GM21786 (cell line): ENCODE measurements around the gene FBXO9.
A peak's percentile ranks its signal among the peaks of the same experiment; 100 is the strongest.
"Not testable (repeated sequence)": the region's sequence is repeated elsewhere in the genome, so short reads cannot be mapped to it uniquely, and the experiment has no call there.

Experiments used
- ATAC-seq: cut with Tn5 transposase; IDR thresholded peaks from one replicate; pipeline ENCODE4 v1.9.1; 2021; ENCODE audit not compliant: unreplicated experiment

Gene FBXO9

DNA sequence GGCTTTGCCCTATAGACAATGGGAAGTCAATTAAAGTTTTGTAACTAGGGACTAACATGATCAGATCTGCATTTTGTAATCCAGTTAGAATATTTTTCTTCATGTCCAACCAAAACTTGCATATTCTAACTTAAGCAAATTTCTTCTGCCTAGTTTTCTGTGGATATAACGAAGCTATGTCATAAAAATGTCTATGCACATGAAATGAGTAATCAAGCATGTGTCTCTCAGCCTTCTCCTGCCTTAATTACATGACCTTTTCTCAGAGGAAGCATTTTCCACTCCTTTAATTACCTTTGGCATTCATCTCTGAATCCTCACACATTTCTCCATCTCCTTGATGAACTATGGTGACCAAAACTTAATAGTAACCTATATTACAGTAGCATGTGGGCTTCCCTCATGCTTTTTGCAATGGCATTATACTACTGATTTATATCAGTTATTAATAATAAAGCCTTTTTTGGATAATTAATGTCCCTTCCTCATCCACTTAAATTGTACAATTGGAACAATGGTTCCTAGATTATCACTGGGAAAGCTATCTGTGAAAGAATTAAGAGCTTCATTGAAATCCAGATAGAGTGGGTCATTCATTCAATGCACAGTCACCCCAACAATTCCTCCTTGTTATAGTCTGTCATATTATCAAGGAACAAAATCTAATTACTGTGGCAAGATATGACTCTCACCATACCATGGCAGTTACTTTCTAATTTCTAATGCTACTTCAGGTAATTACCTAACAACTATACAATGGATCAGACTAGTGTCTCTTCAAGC lies 19.1 kb upstream of the FBXO9 start:
- no peak for ATAC-seq

DNA sequence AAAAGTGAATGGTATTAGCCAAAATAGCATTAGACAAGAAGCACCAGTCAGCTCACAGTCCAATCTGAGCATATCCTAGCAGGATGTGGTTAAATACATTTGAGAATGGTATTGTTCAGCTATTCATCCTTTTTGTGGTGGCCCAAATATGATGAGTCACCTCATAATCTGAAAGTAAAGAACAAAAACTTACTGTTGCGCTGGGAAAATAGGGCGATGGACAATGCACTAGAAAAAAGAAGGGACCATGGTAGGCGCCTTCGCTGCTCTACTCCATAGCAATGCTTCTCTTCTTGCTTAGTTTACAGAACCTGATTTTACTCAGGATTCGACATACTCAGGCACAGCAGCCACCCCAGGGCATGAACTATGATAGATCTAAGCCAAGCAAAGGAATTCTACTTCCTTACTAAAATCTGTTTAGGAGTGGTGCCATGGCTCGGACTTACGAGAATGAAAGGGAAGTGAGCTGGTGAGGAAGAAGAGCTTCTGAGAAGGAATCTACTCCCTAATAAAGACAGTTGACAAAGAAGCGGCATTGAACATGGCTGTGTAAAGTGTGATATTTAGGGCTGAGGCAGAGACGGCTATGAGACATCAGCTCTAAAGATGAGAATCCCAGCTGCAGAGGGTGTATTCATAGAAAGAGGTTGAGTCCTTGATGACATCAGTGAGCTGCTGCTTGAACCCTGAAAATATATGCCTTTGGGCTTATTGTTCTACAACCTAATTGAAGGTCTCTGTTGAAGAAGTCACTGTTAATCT lies 16.6 kb upstream of the FBXO9 start:
- ATAC-seq = peak; percentile 97

DNA sequence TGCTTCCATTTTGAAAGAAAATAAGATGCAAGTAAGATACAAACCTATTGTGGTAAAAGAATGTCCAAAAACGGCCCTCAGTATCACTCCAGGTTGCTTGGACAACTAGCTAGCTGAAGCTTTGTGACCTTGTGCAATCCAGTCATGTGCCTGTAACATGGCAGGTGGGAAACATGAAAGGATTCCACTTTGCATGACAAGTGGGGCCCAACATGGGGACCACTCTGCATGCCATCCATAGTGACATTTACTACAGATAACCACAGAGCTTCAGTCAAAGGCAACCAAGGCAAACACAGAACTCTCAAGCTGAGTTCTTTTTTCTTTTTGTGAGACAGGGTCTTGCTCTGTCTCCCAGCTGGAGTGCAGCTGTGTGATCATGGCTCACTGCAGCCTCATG lies 15.8 kb upstream of the FBXO9 start:
- ATAC-seq = no peak

DNA sequence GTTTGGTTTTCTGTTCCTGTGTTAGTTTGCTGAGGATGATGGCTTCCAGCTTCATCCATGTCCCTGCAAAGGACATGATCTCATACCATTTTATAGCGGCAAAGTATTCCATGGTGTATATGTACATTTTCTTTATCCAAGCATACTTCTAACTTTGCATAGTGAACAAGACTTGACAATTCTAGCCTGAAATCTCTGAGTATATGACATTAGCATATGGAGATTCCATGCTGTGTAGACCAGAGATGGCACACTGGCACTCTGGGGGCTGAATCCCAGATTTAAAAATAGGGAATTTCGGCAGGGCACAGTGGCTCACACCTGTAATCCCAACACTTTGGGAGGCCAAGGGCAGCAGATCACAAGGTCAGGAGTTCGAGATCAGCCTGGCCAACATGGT lies 13.1 kb upstream of the FBXO9 start:
- ATAC-seq = not testable (repeated sequence)

DNA sequence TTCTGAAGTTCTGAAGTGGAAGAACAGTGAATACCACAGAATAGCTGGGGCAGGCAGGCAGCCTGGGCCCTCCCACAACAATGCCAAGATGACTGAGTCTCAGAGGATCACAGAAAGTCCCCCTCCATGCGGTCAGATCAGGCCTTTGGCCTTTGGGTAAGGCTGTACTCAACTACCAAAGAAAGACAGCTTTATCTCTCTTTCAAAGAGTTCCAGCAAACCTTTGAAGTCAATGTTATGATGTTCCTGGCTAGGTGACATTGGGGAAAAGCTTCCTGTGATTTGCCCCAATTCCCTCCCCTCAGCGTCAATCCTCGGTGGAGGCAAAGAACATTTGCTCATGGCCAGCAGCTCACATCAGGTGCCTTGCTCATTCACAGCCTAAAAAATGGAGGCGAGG lies 10.7 kb upstream of the FBXO9 start:
- ATAC-seq = no peak

DNA sequence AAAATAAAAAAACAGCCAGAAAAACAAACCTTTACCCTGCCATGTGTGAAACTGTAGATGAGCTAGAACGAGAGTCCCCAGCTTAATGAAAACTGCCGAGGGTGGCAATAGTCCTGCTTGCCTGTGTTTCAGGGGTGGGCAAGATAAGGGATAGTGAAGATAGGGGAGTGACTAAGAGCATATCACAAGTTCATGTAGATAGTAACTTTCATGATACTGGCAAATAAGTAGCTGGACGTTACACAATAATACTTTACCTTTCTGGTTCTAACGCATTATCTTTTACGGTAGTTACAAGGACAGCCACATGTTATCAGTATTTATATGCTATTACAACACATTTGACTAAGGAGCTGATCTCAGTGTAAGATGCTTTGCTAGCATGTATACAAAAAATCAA lies 9.3 kb upstream of the FBXO9 start:
- no peak for ATAC-seq

DNA sequence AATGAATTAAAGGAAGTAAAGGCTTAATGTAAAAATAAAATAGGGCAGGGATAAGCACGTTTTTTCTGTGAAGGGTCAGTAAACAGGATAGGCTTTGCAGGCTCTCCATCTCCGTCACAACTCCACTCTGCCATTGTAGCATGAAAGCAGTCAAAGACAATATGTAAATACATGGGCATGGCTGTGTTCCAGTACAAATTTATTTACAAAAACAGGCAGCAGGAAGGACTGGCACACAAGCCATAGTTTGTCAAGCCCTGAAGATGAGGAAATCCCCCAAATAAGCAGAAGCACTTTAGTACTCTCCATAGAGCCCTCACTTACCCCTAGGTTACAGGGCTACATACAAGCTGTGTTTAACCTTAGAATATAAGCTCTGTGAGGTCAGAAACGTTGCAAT lies 8.9 kb upstream of the FBXO9 start:
- ATAC-seq = no peak

DNA sequence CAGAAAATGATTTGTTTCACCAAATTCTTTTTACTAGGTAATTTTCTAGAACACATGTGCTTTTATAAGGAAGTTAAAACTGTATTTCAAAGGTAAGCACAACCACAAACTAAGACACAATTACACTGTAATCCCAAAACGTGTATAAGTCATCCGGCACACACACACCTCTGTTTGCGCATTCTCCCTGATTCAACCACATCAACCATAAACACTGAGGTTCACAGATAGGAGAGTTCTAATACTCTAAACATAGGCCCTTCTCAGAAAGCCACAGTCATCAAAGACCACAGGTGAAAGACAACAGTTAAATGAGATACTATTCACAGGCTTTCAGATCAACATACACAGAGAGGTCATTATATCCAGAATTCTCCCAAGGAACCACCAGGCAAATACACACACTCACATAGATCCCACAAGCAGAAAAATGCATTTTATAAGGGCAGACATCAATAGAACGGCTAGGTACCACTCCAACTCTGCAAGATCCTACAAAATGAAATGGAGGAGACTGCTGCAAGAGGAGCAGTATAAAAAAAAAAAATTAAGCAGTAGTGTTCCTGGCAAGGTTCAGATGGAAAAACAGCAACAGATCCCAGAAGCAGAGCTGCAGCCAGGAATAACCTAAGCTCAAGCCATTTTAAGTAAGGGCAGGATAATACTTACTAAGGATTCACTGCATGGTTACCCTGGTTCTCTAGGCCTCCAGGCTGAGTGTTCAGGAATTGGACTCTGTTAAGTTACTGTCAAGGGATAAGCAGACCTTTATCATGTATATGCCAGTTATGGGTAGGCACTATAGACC lies 6.6 kb upstream of the FBXO9 start:
- no peak for ATAC-seq

DNA sequence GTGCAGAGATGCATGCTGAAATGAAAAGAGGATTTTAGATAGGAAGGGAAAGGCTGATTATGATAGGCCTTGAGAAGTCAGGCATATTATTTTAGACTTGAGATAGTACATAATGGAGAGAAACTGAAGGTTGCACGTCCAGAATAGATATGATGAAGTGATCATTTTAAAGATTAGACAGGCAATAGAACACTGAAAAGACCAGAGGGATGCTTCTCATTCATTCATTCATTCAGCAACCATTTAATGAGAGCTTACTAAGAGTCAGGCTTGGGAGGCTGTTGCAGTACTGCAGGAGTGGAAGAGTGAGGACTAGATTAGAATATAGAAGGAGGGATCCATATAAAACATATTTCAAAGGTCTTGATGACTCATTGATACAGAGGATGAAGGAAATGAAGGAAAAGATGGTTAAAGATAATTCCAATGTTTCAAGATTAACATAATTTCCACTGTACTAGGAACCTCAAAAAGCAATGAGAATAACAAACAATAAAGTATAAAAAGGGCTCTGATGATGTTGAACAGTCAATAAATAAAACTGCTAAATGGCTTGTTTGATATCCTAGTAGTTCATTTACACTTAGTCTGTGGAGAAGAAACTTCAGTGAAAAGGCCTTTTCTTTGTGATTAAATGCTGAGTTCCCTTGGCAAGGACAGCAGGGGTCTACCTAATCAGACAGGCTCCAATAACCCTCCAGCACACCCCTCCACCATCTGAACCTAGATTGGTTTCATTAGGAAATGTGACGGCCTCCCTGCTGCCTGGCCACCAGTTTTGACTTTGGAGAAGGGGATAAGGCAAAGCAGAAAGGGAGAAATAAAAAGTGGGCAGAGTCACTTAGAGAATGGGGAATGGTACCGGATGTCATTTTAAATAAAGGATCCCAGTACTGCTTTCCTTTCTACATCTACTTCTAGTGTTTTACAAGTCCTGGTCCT lies 5.3 kb upstream of the FBXO9 start:
- ATAC-seq = no peak

DNA sequence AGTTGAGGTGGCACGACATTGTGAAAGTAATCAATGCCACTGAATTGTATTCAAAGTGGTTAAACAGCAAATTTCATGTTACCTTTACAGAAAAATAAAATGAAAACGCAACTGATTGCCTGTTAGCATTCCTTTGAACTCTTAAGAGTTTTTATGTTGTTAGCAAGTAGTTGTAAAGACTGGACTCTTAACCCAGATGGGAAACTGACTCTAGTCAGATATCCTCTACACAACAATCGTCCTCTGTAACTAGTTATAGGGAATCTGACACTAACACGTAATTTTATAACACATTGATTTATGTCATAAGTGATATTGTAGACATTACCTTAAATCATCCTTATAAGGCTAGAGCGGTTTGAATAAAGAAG lies 3.0 kb upstream of the FBXO9 start:
- ATAC-seq = no peak

DNA sequence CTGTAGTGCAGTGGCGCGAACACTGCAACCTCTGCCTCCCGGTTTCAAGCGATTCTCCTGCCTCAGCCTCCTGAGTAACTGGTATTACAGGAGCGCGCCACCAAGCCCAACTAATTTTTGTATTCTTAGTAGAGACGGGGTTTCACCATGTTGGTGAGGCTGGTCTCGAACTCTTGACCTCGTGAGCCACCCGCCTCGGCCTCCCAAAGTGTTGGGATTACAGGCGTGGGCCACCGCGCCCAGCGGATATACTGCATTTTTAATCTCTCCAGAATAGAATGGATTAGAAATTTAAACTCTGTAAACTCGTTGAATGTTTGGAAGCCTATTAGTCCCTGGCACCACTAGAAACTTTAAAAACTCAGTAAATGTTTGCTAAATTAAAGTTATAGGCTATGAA lies 949 bp upstream of the FBXO9 start:
- ATAC-seq = not testable (repeated sequence)

DNA sequence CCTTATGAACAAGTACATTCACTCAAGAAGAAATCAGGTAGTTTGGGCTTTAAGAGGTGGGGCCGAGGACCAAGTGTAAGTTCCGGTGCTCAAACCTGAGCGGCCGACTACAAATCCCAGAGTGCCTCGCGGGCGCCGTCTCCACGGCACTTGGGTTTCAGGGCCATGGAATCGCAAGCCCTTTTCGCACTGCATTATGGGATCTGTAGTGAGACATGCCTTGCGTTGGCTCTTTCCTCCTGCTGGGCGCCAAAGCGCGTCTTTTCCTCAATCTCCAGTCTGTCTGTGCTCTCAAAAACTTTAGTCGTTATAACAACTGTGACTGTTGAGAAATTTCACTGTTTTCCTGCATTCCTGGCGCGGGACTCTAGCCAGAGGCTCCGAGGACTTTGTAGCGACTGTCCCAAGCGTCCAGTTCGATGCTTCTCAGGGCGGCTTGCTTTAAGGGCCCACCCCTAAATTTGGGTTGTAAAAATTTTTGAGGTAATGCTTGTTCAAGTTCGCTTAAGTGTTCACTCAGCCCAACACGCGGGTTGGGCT lies 408 bp upstream of the FBXO9 start:
- peak; percentile 73 for ATAC-seq

DNA sequence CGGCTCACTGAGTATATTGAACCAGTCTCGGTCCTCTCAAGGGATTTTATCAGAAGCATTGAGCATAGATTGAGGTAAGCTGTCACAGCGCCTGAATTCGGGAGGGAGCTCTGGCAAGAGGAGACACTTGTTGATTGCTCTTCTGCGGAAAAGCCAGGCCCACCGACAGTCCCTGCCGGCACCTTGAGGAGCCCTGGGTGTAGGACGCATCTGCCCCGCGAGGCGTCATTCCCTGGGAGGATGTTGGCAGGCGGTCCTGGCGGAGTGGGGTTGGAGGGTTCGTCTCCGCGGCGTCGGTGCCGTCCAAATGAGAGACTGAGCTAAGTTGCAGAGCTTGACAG lies 843 bp downstream of the FBXO9 start:
- ATAC-seq = no peak

DNA sequence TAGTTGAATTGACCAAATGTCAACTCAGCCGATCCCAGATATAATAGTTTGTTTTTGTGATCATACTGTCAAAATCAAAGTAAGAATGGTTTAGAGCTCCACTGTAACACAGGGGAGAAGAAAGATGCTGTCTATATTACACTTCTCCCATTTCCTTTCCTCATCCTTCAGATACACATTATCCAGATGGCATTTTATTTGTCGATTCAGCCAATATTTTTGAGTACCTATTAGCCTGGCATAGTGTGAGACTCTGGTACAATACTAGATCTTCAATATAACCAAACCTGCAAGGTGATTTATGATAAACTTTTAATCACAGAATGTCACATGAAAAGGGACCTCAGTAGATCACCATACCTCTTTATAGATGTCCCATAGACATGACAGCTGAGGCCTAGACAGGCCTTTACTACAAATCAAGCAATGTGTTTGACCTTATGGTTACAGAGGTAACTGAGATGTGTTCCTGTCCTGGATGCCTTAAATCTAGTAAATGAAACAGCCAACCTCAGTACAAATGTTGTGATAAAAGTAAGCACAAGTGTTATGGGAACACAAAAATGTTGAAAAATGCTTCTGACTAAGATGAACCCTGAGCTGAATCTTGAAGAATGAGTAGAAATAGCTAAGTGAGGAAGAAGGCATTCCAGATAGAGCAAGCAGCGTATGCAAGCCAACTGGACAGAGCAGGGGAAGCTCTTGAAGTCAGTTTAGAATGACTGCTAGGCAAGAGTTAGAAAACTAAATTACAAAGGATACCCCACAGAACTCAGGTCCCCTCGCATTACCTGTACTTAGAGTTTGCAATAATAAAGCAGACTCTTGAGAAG lies 1.9 kb downstream of the FBXO9 start:
- ATAC-seq = no peak

DNA sequence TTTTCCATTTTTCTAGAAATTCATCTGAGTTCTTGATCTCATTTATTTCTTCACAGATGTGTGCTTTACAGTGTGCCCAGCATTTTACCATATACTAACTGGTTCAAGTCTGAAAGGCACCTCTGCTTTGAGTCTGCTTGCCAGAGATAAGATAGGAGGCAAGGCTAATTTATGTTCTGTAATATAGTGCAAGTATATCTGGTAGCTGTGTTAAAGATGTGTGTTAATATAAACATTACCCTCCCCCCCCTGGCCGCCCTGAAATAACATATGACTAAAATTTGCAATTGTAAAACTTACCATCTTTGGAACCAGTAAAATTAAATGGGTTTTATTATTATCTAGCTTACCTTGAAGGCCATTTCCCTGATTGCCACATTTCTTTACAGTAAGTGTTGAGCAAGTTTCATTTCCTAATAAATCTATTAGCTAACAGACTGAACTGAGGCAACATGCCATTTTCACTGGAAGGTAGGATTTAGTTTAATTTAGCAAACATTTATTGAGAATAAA lies 2.7 kb downstream of the FBXO9 start:
- no peak for ATAC-seq

DNA sequence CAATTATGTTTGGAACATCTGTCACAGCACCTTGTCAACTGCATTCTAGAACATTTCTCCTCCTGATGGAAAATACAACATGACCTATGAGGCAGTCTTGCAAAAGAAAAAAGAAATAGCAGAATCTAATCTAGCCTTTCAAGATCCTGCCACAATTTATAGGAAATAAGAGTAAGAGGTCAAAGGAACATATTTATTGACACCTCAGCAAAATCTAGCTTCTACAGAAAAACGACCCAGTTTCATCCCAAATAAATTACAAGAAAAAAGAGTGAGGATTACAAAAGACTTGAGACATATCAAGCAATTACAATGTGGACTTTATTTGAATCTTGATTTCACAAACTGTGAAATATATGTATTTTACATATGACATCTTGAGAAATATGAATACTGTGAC lies 4.2 kb downstream of the FBXO9 start:
- ATAC-seq = no peak

DNA sequence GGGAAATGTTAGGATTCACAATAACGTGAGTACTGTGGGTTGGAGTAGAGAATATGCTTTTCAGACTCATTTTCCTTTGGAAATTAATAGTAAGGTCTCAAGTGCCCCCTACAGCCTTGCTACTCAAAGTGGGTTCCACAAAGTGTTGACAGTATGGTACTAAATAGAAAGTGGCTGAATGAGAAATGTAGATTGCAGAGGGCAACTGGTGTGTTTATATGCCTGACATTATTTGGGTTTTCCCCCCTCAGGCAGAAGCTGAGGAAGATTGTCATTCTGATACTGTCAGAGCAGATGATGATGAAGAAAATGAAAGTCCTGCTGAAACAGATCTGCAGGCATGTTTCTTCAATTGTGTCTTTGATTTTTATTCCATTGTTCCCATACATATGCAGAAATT lies 5.6 kb downstream of the FBXO9 start:
- peak; percentile 88 for ATAC-seq

DNA sequence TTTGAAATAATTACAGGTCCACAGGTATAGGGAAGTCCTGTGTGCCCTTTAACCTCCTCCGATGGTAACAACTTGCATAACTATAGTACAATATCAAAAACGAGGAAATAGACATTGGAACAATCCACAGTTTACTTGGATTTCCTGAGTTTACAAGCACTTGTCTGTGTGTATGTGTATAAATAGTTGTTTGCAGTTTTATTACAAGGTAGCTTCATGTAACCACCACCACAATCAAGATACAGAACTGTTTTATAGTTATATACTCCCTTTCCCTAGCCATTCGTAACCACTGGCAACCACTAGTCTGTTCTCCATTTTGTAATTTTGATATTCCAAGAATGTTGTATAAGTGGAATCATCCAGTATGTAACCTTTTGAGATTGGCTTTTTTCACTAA lies 9.1 kb downstream of the FBXO9 start:
- ATAC-seq = no peak

DNA sequence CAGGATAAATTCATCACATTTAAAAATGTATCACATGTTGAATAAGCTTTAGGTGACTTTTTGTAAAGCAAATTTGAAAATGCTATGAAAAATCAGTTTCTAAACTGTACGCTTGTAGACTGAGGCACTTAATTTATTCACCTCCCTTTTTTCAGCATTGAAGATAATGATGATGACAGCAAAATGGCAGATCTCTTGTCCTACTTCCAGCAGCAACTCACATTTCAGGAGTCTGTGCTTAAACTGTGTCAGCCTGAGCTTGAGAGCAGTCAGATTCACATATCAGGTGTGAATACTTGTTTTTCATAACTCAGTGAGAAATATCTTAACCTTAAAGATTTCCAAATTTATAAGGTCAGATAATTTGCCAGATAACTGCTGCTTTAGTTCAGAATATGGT lies 15.6 kb downstream of the FBXO9 start:
- no peak for ATAC-seq
